ENCODE measurements around the gene PM20D1.

The PM20D1 gene

DNA sequence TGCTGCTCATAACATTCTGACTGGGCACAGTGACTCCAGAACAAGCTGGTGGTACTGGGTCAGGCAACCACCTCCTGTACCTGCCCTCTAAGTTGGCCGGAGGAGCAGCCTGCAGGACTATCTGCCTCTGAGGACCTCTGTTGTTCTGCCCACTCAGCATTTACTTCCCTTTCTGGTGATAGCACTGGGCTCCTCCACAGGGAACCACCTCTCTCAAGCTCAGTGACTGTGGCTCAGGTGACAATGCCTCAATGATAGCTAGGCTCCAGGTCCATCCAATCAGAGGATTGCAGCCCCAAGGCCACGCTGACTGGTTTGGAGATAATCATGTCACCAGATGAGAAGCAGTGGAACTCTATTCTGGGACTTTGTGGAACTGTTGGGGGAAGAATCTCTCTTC, 52.8 kb downstream of the PM20D1 start:
- in situ Hi-C loops (cut with HindIII; ENCODE audit: low pct_ligation_motif_present, low sequenced_read_pairs): loop anchor here (25.0 kb wide), 1 partner anchor 315 kb away; the partner anchor contains the start of gene AVPR1B

DNA sequence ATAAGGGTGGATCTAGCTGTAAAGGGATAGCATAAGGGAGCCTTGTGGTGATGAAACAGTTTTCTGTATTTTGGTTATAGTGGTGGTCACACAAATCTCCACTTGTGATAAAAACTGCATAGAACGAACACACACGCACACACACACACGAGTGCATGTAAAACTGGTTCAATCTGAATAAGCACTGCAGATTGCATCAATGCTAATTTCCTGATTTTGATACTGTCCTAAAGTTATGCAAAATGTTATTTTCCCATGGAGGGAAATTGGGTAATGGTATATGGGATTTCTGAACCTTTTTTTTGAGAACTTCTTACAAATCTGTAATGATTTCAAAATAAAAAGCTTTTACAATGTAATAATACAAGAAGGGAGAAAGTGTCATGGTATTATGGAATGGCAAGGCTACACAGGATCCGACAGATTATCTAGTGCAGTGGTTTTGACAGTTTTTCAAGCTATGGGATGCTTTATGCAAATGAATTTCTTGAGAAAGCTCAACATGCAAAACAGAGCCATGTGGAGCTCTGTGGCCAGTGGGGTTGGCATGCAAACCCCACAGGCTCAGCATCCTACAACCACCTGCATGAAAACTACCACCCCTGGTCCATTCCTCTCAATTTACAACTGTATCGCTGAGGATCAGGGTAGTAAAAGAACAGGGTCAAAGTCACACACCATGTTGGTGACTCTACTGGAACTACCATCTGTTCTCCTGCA, 55.8 kb downstream of the PM20D1 start:
- H3K4me3 ChIP-seq (ENCODE audit: low read depth, low read length): no peak overlapping the region
- in situ Hi-C loops (cut with HindIII; ENCODE audit: low pct_ligation_motif_present, low sequenced_read_pairs): loop anchor here (25.0 kb wide), 1 partner anchor 318 kb away; the partner anchor contains the start of gene AVPR1B
- H3K27ac ChIP-seq: no peak overlapping the region
- peaks cover 8% of the 10 kb centered on the region for H3K36me3 ChIP-seq (replicated peaks)
- TF ChIP-seq, protein P1, sequence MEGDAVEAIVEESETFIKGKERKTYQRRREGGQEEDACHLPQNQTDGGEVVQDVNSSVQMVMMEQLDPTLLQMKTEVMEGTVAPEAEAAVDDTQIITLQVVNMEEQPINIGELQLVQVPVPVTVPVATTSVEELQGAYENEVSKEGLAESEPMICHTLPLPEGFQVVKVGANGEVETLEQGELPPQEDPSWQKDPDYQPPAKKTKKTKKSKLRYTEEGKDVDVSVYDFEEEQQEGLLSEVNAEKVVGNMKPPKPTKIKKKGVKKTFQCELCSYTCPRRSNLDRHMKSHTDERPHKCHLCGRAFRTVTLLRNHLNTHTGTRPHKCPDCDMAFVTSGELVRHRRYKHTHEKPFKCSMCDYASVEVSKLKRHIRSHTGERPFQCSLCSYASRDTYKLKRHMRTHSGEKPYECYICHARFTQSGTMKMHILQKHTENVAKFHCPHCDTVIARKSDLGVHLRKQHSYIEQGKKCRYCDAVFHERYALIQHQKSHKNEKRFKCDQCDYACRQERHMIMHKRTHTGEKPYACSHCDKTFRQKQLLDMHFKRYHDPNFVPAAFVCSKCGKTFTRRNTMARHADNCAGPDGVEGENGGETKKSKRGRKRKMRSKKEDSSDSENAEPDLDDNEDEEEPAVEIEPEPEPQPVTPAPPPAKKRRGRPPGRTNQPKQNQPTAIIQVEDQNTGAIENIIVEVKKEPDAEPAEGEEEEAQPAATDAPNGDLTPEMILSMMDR (IDR thresholded peaks at IDR 0.05; ENCODE audit: low read depth, low read length, missing control alignments): no peak
- DNase-seq: no peak
- no peaks in the 10 kb centered on the region for H3K27me3 ChIP-seq (replicated peaks)

More for the DNA sequence above, 52.8 kb downstream of the PM20D1 start:
- H3K36me3 ChIP-seq (replicated peaks): peaks cover 5% of the 10 kb centered on the region
- no peak overlapping the region for H3K27ac ChIP-seq
- TF ChIP-seq, protein P1 (IDR thresholded peaks at IDR 0.05; ENCODE audit: low read depth, low read length, missing control alignments): no peak
- no peaks in the 10 kb centered on the region for H3K27me3 ChIP-seq (replicated peaks)
- DNase-seq: no peak
- no peak overlapping the region for H3K4me3 ChIP-seq (ENCODE audit: low read depth, low read length)

DNA sequence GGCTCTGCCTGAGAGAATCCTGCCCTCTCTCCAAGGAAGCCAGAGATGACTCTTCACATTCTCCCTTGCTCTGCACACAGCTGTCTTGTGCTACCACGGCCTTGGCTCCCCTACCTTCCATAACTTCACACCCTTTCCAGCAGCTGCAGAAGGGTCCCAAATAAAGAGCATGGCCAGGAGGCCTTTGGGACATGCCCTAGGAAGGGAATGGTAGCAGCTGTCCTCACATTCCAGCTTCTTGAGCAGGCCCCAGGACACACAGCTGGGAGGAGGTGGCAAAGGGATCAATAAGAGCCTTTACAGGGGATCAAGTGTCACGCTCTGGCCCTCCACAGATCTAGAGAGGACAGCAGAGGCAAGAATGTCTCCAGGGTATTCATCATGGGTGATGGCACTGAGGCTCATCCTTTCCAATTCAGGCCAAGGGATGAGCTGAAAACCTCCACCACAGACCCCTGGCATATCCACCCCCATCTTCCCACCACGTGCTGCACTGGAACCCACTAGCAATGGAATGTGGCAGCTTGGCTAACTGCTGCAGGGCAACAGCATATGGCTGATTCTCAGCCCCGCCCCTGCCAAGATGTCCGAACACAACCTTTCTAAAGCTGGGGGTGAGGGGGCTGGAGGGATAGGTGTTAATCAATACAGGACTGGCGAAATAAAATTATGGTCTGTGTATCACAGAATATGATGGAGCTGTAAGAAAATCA, 56.8 kb downstream of the PM20D1 start:
- in situ Hi-C loops (cut with HindIII; ENCODE audit: low pct_ligation_motif_present, low sequenced_read_pairs): loop anchor here (25.0 kb wide), 1 partner anchor 319 kb away; the partner anchor contains the start of gene AVPR1B
- TF ChIP-seq, protein P1 (IDR thresholded peaks at IDR 0.05; ENCODE audit: low read depth, low read length, missing control alignments): no peak
- Histone ChIP-seq H3K27ac (no peak overlapping the region), H3K36me3 (replicated peaks) (peaks cover 8% of the 10 kb centered on the region), H3K27me3 (replicated peaks) (no peaks in the 10 kb centered on the region), H3K4me3 (ENCODE audit: low read depth, low read length) (no peak overlapping the region)
- no peak for DNase-seq

DNA sequence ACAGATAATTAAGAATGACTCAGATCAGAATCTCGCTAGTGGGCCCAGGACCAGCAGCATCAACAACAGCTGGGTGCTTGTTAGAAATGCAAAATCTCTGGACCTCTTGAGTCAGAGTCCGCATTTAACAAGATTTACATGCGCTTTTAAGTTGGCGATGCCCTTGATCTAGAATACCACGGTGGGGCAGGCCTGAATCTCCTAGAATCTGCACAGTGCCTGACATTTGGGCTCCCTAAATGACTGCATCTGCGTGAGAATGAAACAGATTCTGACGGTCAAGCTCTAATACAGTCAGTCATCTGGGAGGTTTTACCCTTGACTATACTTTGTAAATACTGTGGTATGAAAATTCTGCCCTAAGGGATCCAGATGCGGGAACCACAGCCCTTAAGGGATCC, 57.5 kb downstream of the PM20D1 start:
- H3K36me3 ChIP-seq (replicated peaks): peaks cover 8% of the 10 kb centered on the region
- TF ChIP-seq, protein P1 (IDR thresholded peaks at IDR 0.05; ENCODE audit: low read depth, low read length, missing control alignments): no peak

DNA sequence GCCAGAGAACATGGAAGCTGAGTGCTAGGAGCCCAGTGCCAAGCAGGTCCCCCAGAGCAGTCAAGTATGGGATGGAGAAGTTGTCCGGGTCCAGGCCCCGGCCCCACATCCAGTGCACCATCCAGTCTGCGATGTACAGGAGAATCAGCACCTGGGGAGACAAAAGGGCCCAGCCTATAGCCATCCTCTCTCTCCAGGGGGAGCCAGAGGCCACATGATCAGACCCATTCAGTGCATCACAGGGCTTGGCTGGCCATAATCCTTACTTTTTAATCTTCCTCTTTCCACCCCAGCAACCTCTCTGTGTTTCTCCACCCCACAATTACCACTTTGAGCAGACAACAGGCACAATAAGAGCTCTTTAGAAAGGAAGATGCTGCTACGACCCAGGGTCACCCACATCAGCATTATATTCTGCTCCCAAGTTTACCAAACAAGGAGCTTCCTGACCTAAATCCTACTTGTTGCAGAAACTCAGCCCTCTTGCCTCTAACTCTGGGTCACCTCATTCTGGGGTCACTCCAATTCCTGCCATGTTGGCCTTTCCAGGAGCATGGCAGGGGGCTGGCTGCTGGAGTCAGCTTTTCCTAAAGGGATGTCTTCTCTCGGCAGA, 58.3 kb downstream of the PM20D1 start:
- peaks cover 8% of the 10 kb centered on the region for H3K36me3 ChIP-seq (replicated peaks)
- in situ Hi-C loops (cut with HindIII; ENCODE audit: low pct_ligation_motif_present, low sequenced_read_pairs): loop anchor here (25.0 kb wide), 1 partner anchor 321 kb away; the partner anchor contains the start of gene AVPR1B
- DNase-seq: peak; percentile 53

More for the DNA sequence above, 57.5 kb downstream of the PM20D1 start:
- Histone ChIP-seq H3K4me3 (ENCODE audit: low read depth, low read length) (no peak overlapping the region), H3K27ac (no peak overlapping the region), H3K27me3 (replicated peaks) (no peaks in the 10 kb centered on the region)
- in situ Hi-C loops (cut with HindIII; ENCODE audit: low pct_ligation_motif_present, low sequenced_read_pairs): loop anchor here (25.0 kb wide), 1 partner anchor 320 kb away; the partner anchor contains the start of gene AVPR1B
- no peak for DNase-seq

More for the DNA sequence above, 58.3 kb downstream of the PM20D1 start:
- Histone ChIP-seq H3K27me3 (replicated peaks) (no peaks in the 10 kb centered on the region), H3K4me3 (ENCODE audit: low read depth, low read length) (no peak overlapping the region), H3K27ac (no peak overlapping the region)
- TF ChIP-seq, protein P1 (IDR thresholded peaks at IDR 0.05; ENCODE audit: low read depth, low read length, missing control alignments): peak; percentile 92
